GM12874 (cell line): Measurements from ENCODE around the gene NIT2.

ENCODE experiments used
- CTCF ChIP-seq: IDR thresholded peaks from 2 replicates; pipeline ENCODE4 v1.5.1; 2011; ENCODE audit warnings: low read depth, mild to moderate bottlenecking, control low read depth, low read length, moderate library complexity; ENCODE audit not compliant: insufficient read depth

NIT2 gene, protein sequence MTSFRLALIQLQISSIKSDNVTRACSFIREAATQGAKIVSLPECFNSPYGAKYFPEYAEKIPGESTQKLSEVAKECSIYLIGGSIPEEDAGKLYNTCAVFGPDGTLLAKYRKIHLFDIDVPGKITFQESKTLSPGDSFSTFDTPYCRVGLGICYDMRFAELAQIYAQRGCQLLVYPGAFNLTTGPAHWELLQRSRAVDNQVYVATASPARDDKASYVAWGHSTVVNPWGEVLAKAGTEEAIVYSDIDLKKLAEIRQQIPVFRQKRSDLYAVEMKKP

DNA sequence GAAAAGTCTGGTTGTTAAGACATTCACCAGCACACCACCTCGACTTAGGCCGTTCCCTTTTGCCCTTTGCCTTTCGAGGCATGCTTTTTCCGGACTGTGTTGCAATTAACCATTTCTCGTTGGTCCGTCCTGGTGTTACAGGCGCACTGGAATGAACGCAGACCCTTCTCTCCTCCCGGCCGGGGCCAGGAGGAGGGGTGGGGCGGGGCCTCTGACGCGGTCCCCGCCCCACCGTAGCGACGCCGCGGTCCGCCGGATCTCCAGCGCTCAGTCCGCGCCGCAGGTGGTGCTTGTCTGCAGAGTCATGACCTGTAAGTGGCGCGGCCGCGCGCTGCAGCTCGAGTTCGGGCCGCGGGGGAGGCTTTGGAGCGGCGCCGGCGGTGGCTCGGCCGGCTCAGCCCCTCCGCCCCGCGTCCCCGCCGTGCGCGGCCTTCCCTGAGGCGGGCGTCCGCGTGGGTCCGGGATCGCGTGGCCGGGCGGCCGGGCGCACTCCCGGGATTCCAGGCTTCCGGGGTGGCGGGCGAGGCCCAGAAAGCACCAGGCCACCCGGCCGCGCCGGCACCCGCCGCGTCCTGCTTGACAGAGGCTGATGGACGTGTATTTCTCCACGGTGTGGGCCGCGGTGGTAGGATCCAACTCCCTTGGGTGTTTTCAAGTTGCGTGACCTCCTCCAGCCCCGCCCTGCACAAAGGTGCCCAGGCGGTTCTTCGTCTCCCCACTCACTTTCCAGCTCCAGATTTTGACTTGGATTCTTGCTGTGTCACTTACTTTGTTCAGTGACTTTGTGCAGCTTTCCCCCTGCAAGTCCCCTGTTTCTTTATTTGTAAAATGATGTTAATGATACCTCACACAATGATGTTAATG lies at the start of gene NIT2:
Gene NIT2, plus strand, starts transcription at position 270 of the 864 bp plus-strand sequence. Its CDS starts 35 bp downstream, at position 305.
- TF ChIP-seq CTCF, result no peak

- no peak for TF ChIP-seq CTCF
These were observed 46.2 kb upstream of the NIT2 start for GRCh38 chr3:100288288-100288894.

DNA sequence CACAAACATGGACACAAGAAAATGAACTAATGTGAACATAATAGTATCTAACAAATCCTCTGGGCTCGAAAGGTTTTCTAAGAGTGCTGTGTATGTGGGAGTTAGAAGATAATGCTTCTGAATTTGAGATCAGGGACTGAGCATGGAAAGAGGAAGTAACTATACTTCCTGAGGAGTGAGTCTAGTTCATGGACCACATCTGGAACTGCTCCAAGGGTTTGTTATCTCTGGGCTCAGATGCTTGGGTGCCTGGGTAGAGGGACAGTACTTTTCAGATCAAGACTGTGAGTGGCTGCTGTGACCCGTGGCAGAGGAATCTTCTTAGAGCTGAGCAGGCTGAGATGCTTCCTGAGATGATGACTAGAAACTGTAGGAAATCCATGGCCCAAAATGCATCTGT lies 45.2 kb upstream of the NIT2 start:
- TF ChIP-seq CTCF, result no peak

DNA sequence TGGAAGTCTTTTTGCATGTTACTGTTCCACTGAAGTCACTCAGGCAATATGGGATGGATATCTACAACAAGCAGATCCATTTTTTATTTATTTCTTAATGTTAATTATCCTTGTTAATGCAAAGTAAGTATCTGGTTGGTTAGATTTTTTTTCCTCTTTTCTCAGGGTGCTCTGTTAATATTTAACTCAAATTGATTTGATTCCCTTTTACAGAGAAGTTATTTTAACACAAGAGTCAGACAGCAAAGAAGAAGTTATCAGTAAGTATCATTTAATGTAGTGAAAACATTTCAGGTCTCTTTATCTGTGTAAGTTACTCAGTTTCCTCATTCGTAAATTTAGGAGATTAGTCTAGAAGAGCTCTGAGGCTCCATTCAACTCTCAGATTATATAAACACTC lies 39.5 kb upstream of the NIT2 start:
- TF ChIP-seq CTCF, result no peak

GRCh38 chr3:100297784-100298183 lies 36.8 kb upstream of the NIT2 start:
- no peak for TF ChIP-seq CTCF

DNA sequence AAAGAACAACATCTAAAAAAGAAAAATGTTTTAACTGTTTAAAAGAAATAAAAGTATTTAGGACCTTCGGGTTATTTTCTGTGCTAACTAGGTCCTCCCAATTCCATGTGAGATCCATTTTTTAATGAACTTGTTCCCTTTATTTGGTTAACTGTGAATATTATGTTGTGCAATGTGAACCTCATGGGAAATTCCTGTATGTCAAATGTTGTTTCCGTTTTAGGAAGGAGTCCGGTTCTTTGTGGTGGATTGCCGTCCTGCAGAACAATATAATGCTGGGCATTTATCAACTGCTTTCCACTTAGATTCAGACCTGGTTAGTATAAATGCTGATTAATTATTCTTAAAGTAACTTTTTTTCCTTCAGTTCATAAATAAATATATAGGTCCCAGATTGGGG lies 35.5 kb upstream of the NIT2 start:
- TF ChIP-seq CTCF, result no peak

DNA sequence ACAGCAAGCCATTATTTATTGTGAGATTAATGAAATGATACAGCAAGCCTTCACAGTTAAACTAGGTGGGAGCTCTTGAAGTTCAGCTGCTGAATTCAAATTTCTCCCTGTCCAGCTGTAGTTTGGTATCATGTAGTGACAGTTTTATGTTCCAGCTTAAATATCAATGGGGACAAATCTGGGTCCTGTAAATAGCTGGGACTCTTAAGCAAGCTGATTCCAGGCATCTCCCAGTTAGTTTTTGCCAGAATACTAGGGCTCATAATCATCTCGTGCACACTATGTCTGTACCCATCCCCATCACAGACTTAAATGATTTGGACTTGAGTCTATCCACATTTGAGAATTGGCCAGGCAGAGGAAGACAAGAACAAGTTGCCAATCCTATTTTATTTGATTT lies 27.9 kb upstream of the NIT2 start:
- TF ChIP-seq CTCF, result no peak
